SU-DHL-6 (cell line): ENCODE data around the gene KDM2B.

ENCODE experiments used
- CTCF ChIP-seq: fragments of 200-600 bp; sonication (generic); IDR thresholded peaks from one replicate; pipeline ENCODE4 v1.5.1; 2017; ENCODE audit warnings: antibody characterized with exemption, mild to moderate bottlenecking, low read length, moderate library complexity; ENCODE audit not compliant: insufficient read depth, poor library complexity, severe bottlenecking
- EZH2phosphoT487 ChIP-seq: fragments of 200-600 bp; sonication (generic), shearing (Covaris generic); conservative IDR thresholded peaks from 2 replicates; pipeline ENCODE4 v1.6.1; 2018; ENCODE audit warnings: mild to moderate bottlenecking, antibody characterized with exemption, low read length, moderate library complexity, mixed read lengths

DNA sequence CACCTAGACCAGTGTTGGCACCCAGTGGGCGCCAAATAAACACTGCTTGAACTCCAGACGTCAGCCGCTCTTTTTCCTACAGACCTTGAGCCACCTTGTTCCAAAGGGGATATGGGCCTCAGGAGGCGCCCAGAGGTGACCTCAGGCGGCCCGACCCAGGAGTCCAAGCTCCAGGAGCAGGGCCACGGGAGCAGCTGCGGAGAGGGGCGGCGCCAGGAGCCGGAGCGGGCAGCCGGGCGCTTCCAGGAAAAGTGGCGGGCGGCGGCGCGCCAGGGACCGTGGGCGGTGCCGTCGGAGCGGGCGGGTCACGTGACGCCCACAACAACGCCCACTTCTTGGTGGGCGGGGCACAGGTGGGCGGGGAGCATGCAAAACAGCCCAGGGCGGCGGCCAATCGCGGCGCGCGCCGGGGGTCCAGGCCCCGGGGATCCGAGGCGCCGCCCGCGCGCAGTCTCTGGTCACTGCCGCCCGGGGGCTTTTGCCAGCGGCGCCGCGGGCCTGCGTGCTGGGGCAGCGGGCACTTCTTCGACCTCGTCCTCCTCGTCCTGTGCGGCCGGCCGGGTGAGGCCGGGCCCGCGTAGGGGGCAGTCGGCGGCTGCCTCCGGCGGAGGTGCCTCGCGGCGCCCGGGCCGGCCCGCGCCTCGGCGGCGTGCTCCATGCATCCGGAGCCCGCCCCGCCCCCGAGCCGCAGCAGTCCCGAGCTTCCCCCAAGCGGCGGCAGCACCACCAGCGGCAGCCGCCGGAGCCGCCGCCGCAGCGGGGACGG lies 45.4 kb upstream of the KDM2B start, which contains the start of gene ORAI1:
- TF ChIP-seq CTCF (no peak), EZH2phosphoT487 (no peak)
